CD4-positive, alpha-beta T cell (primary cell): ENCODE measurements around the gene NTN1. TPM values are rescaled to one million over a fixed set of nuclear protein-coding genes. Genes with fewer than 3 reads are reported as not detected.

Source experiments
- ATAC-seq: fragments of 200-7000 bp; cut with Tn5 transposase; one replicate; pipeline ENCODE4 v1.10.0; 2022; ENCODE audit warnings: mild to moderate bottlenecking; ENCODE audit not compliant: poor library complexity
- CTCF ChIA-PET: fragments of 350-600 bp; sonication (Branson Sonifier 250); formaldehyde crosslinking; loops from one replicate; lab custom pipeline; 2021; ENCODE audit warnings: antibody characterized with exemption, inconsistent platforms; lab: Charles Lee
- POLR2A ChIA-PET: fragments of 350-600 bp; sonication (Branson Sonifier 250); formaldehyde crosslinking; loops from one replicate; lab custom pipeline; 2021; ENCODE audit warnings: antibody characterized with exemption, inconsistent platforms; lab: Charles Lee
- DNase-seq, 14 experiments: peaks; one replicate each; pipeline ENCODE4 v3.0.0-alpha.2; 2013 to 2020; ENCODE audit warnings: mixed read lengths in 2 of 14
- H3K27ac ChIP-seq, 2 donors: one replicate each; pipeline versions ENCODE4 v1.5.1 to v1.7.0; 2013; ENCODE audit warnings: low read length in 2 of 2, low read depth in 1 of 2, mild to moderate bottlenecking in 1 of 2
- H3K27me3 ChIP-seq, 2 experiments: 1 replicate in 1 of 2; 2 replicates in 1 of 2; pipeline versions ENCODE4 v1.6.1 to v1.7.0; 2013; ENCODE audit warnings: low read length in 2 of 2, control low read depth in 1 of 2, mild to moderate bottlenecking in 1 of 2, moderate library complexity in 1 of 2; ENCODE audit not compliant: insufficient read depth in 2 of 2, control insufficient read depth in 1 of 2
- H3K36me3 ChIP-seq: one replicate; pipeline ENCODE4 v1.6.1; 2013; ENCODE audit warnings: low read length, control low read depth; ENCODE audit not compliant: insufficient read depth
- H3K4me1 ChIP-seq: one replicate; pipeline ENCODE4 v1.6.1; 2013; ENCODE audit warnings: low read length, control low read depth; ENCODE audit not compliant: insufficient read depth
- H3K4me3 ChIP-seq: one replicate; pipeline ENCODE4 v1.5.1; 2013; ENCODE audit warnings: mild to moderate bottlenecking, low read length, moderate library complexity
- H3K9me3 ChIP-seq, 2 experiments: 1 replicate in 1 of 2; 2 replicates in 1 of 2; pipeline versions ENCODE4 v1.6.1 to v1.7.0; 2013; ENCODE audit warnings: low read length in 2 of 2, mild to moderate bottlenecking in 2 of 2, control low read depth in 1 of 2, moderate library complexity in 1 of 2; ENCODE audit not compliant: control insufficient read depth in 1 of 2, insufficient read depth in 1 of 2
- H3K27ac Mint-ChIP-seq: one replicate; pipeline ENCODE4 v1.8.0; 2020; ENCODE audit warnings: mixed read lengths
- H3K27me3 Mint-ChIP-seq: one replicate; pipeline ENCODE4 v1.8.0; 2021; ENCODE audit warnings: mixed read lengths
- H3K36me3 Mint-ChIP-seq: one replicate; pipeline ENCODE4 v1.8.0; 2021; ENCODE audit warnings: low read depth, mixed read lengths
- H3K4me1 Mint-ChIP-seq: one replicate; pipeline ENCODE4 v1.8.0; 2021; ENCODE audit warnings: low read depth, mixed read lengths
- H3K4me3 Mint-ChIP-seq: one replicate; pipeline ENCODE4 v1.8.0; 2020; ENCODE audit warnings: mild to moderate bottlenecking, mixed read lengths
- H3K9me3 Mint-ChIP-seq: one replicate; pipeline ENCODE4 v1.8.0; 2020; ENCODE audit warnings: mixed read lengths
- CTCF ChIP-seq: fragments of 200-600 bp; IDR thresholded peaks from one replicate; pipeline ENCODE4 v1.8.0; 2022; ENCODE audit warnings: antibody characterized with exemption, mild to moderate bottlenecking
- intact Hi-C, 2 experiments: fragments of 100-400 bp; cut with DNase I in 1 of 2; cut with micrococcal nuclease in 1 of 2; formaldehyde crosslinking; loops; one replicate each; pipeline versions ENCODE4 v1.15.1 to v1.9.0; 2023 to 2025; cut with DNase I, micrococcal nuclease
- total RNA-seq, 174 experiments: library from RNA in 2 of 174; stranded (reverse) in 2 of 174; gene quantifications; one replicate each; pipeline ENCODE4 v1.2.3 and lab custom pipeline; 2021 to 2026

Gene NTN1
- total RNA-seq, 2 experiments from 2014 or later = 0.08 to 0.14 TPM

DNA sequence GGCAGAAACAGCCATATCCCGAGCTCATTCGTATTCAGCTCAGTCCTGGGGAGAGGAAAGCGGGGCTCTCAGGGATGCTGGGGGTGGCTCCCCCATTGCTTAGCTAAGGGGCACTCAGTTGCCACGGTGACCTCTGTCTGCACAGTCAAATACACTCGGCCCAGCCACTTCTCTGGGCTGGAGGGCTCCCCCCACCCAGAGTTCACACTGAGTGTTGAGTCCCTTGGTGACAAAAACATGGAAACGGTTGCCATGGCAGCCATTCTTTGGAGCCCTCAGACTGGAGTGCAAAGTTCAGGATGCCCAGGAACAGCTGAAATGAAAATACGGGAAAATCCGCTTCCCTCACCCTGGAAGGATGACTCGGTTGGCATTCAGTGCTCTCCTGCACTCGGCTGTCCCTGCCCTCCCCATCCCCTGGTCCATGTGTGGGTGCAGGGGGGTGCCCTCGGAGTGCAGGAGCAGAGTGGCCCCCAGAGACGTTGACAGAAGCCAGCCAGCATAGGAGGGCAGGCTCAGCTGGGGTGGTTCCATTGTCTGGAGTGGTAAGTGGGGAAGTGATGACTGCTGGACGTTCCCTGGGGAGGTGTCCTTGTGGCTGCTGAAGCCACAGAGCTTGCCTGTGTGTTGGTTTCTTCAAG, 216.5 kb downstream of the NTN1 start:
- H3K4me1 ChIP-seq = peaks cover 22% of the 10 kb centered on the region
- peaks cover 0 to 8% of the 10 kb centered on the region in 2 experiments for H3K9me3 ChIP-seq
- ChIA-PET POLR2A (no interaction called here), CTCF (no interaction called here)
- H3K27ac Mint-ChIP-seq = no peak overlapping the region
- DNase-seq = no peak
- no peaks in the 10 kb centered on the region for H3K36me3 Mint-ChIP-seq
- H3K27ac ChIP-seq = no peak overlapping the region
- no peaks in the 10 kb centered on the region for H3K9me3 Mint-ChIP-seq
- no peaks in the 10 kb centered on the region for H3K36me3 ChIP-seq
- no peak for ATAC-seq
- no peak overlapping the region for H3K4me3 Mint-ChIP-seq
- no peaks in the 10 kb centered on the region for H3K27me3 Mint-ChIP-seq
- no peak for TF ChIP-seq CTCF
- peaks cover 0 to 5% of the 10 kb centered on the region in 2 experiments for H3K27me3 ChIP-seq
- peaks cover 15% of the 10 kb centered on the region for H3K4me1 Mint-ChIP-seq
- intact Hi-C loops = no loop called here
- no peak overlapping the region for H3K4me3 ChIP-seq

GRCh38 chr17:9238340-9239245, 217.3 kb downstream of the NTN1 start:
- H3K9me3 Mint-ChIP-seq = no peaks in the 10 kb centered on the region

More at GRCh38 chr17:9238340-9239245, 217.3 kb downstream of the NTN1 start:
- Mint-ChIP-seq H3K4me3 (peak overlapping the region; percentile 86), H3K27me3 (no peaks in the 10 kb centered on the region), H3K27ac (no peak overlapping the region), H3K36me3 (no peaks in the 10 kb centered on the region), H3K4me1 (peaks cover 15% of the 10 kb centered on the region)
- ATAC-seq (no peak), DNase-seq (no peak)
- intact Hi-C loops = no loop called here
- CTCF ChIA-PET = no interaction called here
- Histone ChIP-seq H3K36me3 (no peaks in the 10 kb centered on the region), H3K27ac (no peak overlapping the region), H3K9me3 (peaks cover 0 to 6% of the 10 kb centered on the region in 2 experiments), H3K27me3 (peaks cover 0 to under 1% of the 10 kb centered on the region in 2 experiments), H3K4me3 (no peak overlapping the region), H3K4me1 (peaks cover 22% of the 10 kb centered on the region)
- POLR2A ChIA-PET = interaction anchor here (2.7 kb wide), 1 partner anchor 14 kb away, joined by 11 read pairs; no protein-coding TSS in a partner anchor
- no peak for TF ChIP-seq CTCF
